IgD-negative memory B cell (primary cell): ENCODE measurements around the gene RGS6. TPM values are rescaled to one million over a fixed set of nuclear protein-coding genes. Genes with fewer than 3 reads are reported as not detected.

Source experiments
- H3K27ac Mint-ChIP-seq, 3 donors: one replicate each; pipeline ENCODE4 v1.8.0; 2020 to 2022; ENCODE audit warnings: mild to moderate bottlenecking in 3 of 3, mixed read lengths in 3 of 3, moderate library complexity in 1 of 3
- H3K27me3 Mint-ChIP-seq: one replicate; pipeline ENCODE4 v1.8.0; 2021; ENCODE audit warnings: mixed read lengths
- H3K36me3 Mint-ChIP-seq: one replicate; pipeline ENCODE4 v1.8.0; 2020; ENCODE audit warnings: mild to moderate bottlenecking, mixed read lengths
- H3K4me1 Mint-ChIP-seq, 3 donors: one replicate each; pipeline ENCODE4 v1.8.0; 2020 to 2022; ENCODE audit warnings: mixed read lengths in 3 of 3, mild to moderate bottlenecking in 1 of 3
- H3K4me3 Mint-ChIP-seq, 4 donors: one replicate each; pipeline ENCODE4 v1.8.0; 2020 to 2022; ENCODE audit warnings: mild to moderate bottlenecking in 4 of 4, mixed read lengths in 4 of 4, moderate library complexity in 3 of 4
- H3K9me3 Mint-ChIP-seq, 3 donors: one replicate each; pipeline ENCODE4 v1.8.0; 2020 to 2021; ENCODE audit warnings: mixed read lengths in 3 of 3, mild to moderate bottlenecking in 1 of 3
- polyA plus RNA-seq: library from polyadenylated mRNA; unstranded; fragments of 300-500 nt; fragmentation: Illumina TruSeq; gene quantifications from one replicate; pipeline ENCODE4 v1.2.3, GENCODE V29; 2021

RGS6 gene
- polyA plus RNA-seq, 1 donor from 2014 or later, result not detected

GRCh38 chr14:72549854-72550253 lies 617.6 kb downstream of the RGS6 start:
- Mint-ChIP-seq H3K27me3 (peaks cover 3% of the 10 kb centered on the region), H3K36me3 (peaks cover 3% of the 10 kb centered on the region), H3K27ac (no peak overlapping the region), H3K9me3 (no peaks in the 10 kb centered on the region), H3K4me1 (peaks cover 11 to 20% (median 12%) of the 10 kb centered on the region in 3 donors), H3K4me3 (no peak overlapping the region)

GRCh38 chr14:72550513-72550912 lies 618.3 kb downstream of the RGS6 start:
- Mint-ChIP-seq H3K9me3 (peaks cover 0 to 1% (median 0%) of the 10 kb centered on the region in 3 donors), H3K36me3 (peaks cover 3% of the 10 kb centered on the region), H3K27ac (no peak overlapping the region), H3K4me3 (no peak overlapping the region), H3K27me3 (peaks cover 4% of the 10 kb centered on the region), H3K4me1 (peaks cover 6 to 17% (median 8%) of the 10 kb centered on the region in 3 donors)

DNA sequence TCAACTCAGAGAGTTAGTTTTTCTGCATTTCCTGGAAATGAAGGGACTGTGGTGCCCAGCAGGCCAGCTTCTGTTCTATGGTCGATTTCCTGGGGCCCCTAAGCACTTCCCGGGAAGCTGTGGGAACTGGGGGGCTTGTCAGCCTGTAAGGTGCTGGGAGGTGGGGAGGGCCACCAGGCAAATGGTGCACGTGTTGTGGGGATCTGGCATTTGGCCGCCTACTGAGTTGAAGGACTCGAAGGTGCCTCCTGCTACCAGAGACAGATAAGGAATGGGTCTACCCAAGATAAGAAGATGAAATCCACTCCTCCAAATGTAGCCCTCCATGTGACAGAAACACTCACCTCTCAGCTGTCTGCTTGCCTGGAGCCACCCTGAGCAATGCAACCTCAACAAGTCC lies 620.0 kb downstream of the RGS6 start:
- Mint-ChIP-seq H3K4me3 (no peak overlapping the region), H3K27ac (no peak overlapping the region), H3K27me3 (peaks cover 6% of the 10 kb centered on the region), H3K4me1 (peaks cover 0 to 8% (median 2%) of the 10 kb centered on the region in 3 donors), H3K36me3 (peaks cover 3% of the 10 kb centered on the region), H3K9me3 (peaks cover 0 to 2% (median 0%) of the 10 kb centered on the region in 3 donors)

DNA sequence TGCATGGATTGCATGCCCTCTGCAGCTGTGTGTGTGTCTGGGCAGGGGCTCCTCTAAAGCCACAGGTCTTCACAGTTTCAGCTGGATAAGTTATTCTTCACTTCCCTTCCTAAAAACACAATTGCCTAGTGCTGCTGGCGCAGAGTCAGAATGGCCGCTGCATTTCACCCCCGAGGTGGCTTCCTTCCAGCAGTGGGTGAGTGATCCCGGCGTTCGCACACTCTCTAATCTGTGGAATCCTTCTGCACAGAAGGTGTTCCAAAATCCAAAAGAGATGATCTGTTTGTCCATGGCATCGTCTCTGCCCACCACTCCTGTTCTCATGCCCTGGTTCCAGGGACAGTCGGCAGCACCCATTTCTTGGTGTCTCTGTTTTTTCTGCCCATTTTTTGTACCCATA lies 620.9 kb downstream of the RGS6 start:
- H3K27ac Mint-ChIP-seq, result no peak overlapping the region
- H3K36me3 Mint-ChIP-seq, result peaks cover 3% of the 10 kb centered on the region
- H3K4me3 Mint-ChIP-seq, result no peak overlapping the region
- peaks cover 0 to 2% (median 0%) of the 10 kb centered on the region in 3 donors for H3K9me3 Mint-ChIP-seq
- H3K4me1 Mint-ChIP-seq, result peaks cover 0 to 9% (median 0%) of the 10 kb centered on the region in 3 donors
- H3K27me3 Mint-ChIP-seq, result peaks cover 9% of the 10 kb centered on the region

GRCh38 chr14:72553656-72554055 lies 621.4 kb downstream of the RGS6 start:
- no peak overlapping the region for H3K4me3 Mint-ChIP-seq
- no peak overlapping the region for H3K27ac Mint-ChIP-seq
- peaks cover 0 to 2% (median 0%) of the 10 kb centered on the region in 3 donors for H3K9me3 Mint-ChIP-seq
- H3K27me3 Mint-ChIP-seq, result peaks cover 9% of the 10 kb centered on the region
- H3K36me3 Mint-ChIP-seq, result peaks cover 3% of the 10 kb centered on the region
- peaks cover under 1 to 12% (median under 1%) of the 10 kb centered on the region in 3 donors for H3K4me1 Mint-ChIP-seq

DNA sequence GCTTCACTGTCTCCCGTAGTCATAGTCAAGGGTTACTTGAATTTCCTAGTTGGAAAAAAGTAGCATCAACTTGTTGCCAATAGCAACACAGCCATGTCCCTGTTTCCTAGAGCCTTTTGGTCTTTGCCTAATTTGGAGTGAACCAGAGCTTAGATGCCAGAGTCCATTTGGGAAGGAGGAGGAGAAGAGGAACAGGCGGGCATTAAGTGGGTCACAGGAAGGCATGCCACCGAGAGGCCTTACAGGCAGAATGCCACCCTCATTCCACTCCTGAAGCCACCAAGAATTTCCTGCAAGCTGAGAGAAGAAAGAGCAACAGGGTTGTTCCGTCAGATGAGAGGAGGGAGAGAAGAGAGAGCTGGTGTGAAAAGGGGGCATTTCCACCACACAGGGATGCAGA lies 622.2 kb downstream of the RGS6 start:
- H3K27ac Mint-ChIP-seq, result no peak overlapping the region
- peaks cover 6 to 18% (median 8%) of the 10 kb centered on the region in 3 donors for H3K4me1 Mint-ChIP-seq
- H3K4me3 Mint-ChIP-seq, result peak overlapping the region in 1 of 4 donors; percentile 45
- peaks cover 9% of the 10 kb centered on the region for H3K27me3 Mint-ChIP-seq
- peaks cover 0 to 2% (median 0%) of the 10 kb centered on the region in 3 donors for H3K9me3 Mint-ChIP-seq
- peaks cover 3% of the 10 kb centered on the region for H3K36me3 Mint-ChIP-seq

- Mint-ChIP-seq H3K27me3 (peaks cover 9% of the 10 kb centered on the region), H3K36me3 (peaks cover 3% of the 10 kb centered on the region), H3K4me3 (no peak overlapping the region), H3K9me3 (peaks cover 0 to 2% (median 0%) of the 10 kb centered on the region in 3 donors), H3K27ac (no peak overlapping the region), H3K4me1 (peaks cover 9 to 18% (median 11%) of the 10 kb centered on the region in 3 donors)
These were observed 622.9 kb downstream of the RGS6 start for GRCh38 chr14:72554994-72555608.

GRCh38 chr14:72555609-72556000 lies 623.4 kb downstream of the RGS6 start:
- Mint-ChIP-seq H3K27ac (peak overlapping the region in 1 of 3 donors; percentile 7), H3K27me3 (peaks cover 9% of the 10 kb centered on the region), H3K4me3 (no peak overlapping the region), H3K4me1 (peaks cover 9 to 16% (median 13%) of the 10 kb centered on the region in 3 donors), H3K9me3 (peaks cover 0 to 2% (median 0%) of the 10 kb centered on the region in 3 donors), H3K36me3 (peaks cover 2% of the 10 kb centered on the region)

DNA sequence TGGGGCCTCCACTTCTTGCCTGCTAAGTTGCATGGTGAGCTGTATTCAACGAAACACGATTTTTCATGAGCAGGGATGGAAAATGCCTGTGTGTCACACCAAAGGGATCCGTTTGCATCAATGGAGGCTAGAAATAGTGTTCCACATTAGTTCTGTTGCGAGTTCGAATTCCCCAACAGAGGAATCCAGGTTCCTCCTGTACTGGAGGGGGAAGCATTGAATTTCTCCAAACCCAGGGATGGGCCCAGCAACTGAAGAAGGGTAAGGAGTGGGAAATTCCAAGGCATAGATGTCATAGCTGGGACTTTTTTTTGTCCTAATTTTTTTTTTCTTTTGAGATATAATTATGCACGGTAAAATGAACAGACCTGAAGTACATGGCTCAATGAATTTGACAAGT lies 625.4 kb downstream of the RGS6 start:
- peaks cover 11% of the 10 kb centered on the region for H3K27me3 Mint-ChIP-seq

GRCh38 chr14:72558721-72559120 lies 626.5 kb downstream of the RGS6 start:
- H3K9me3 Mint-ChIP-seq, result peaks cover 0 to 2% (median 0%) of the 10 kb centered on the region in 3 donors
- peaks cover 10% of the 10 kb centered on the region for H3K27me3 Mint-ChIP-seq
- H3K27ac Mint-ChIP-seq, result no peak overlapping the region
- H3K36me3 Mint-ChIP-seq, result peaks cover 1% of the 10 kb centered on the region
- H3K4me1 Mint-ChIP-seq, result peaks cover 15 to 23% (median 22%) of the 10 kb centered on the region in 3 donors
- peak overlapping the region in 1 of 4 donors; percentile 56 for H3K4me3 Mint-ChIP-seq

More for the DNA sequence above, 625.4 kb downstream of the RGS6 start:
- Mint-ChIP-seq H3K27ac (no peak overlapping the region), H3K4me1 (peaks cover 9 to 17% (median 16%) of the 10 kb centered on the region in 3 donors), H3K4me3 (no peak overlapping the region), H3K9me3 (peaks cover 0 to 2% (median 0%) of the 10 kb centered on the region in 3 donors), H3K36me3 (peaks cover 1% of the 10 kb centered on the region)

GRCh38 chr14:72559202-72559601 lies 627.0 kb downstream of the RGS6 start:
- H3K4me3 Mint-ChIP-seq, result peak overlapping the region in 2 of 4 donors; percentile 56
- peaks cover 0 to 2% (median 0%) of the 10 kb centered on the region in 3 donors for H3K9me3 Mint-ChIP-seq
- H3K4me1 Mint-ChIP-seq, result peaks cover 20 to 28% (median 27%) of the 10 kb centered on the region in 3 donors
- peaks cover 10% of the 10 kb centered on the region for H3K27me3 Mint-ChIP-seq
- peaks cover 1% of the 10 kb centered on the region for H3K36me3 Mint-ChIP-seq
- H3K27ac Mint-ChIP-seq, result no peak overlapping the region

- Mint-ChIP-seq H3K36me3 (peaks cover 1% of the 10 kb centered on the region), H3K27me3 (peaks cover 8% of the 10 kb centered on the region), H3K9me3 (peaks cover 0 to 2% (median 0%) of the 10 kb centered on the region in 3 donors), H3K4me1 (peaks cover 22 to 28% (median 25%) of the 10 kb centered on the region in 3 donors), H3K4me3 (no peak overlapping the region), H3K27ac (no peak overlapping the region)
These were observed 627.5 kb downstream of the RGS6 start for GRCh38 chr14:72559669-72560255.

- peaks cover 1% of the 10 kb centered on the region for H3K36me3 Mint-ChIP-seq
- H3K4me3 Mint-ChIP-seq, result no peak overlapping the region
- peaks cover 8% of the 10 kb centered on the region for H3K27me3 Mint-ChIP-seq
- peaks cover 0 to 2% (median 0%) of the 10 kb centered on the region in 3 donors for H3K9me3 Mint-ChIP-seq
- H3K27ac Mint-ChIP-seq, result no peak overlapping the region
- H3K4me1 Mint-ChIP-seq, result peaks cover 22 to 28% (median 25%) of the 10 kb centered on the region in 3 donors
These were observed 628.1 kb downstream of the RGS6 start for GRCh38 chr14:72560331-72560730.

GRCh38 chr14:72560889-72561493 lies 628.8 kb downstream of the RGS6 start:
- peaks cover 1% of the 10 kb centered on the region for H3K36me3 Mint-ChIP-seq
- H3K9me3 Mint-ChIP-seq, result no peaks in the 10 kb centered on the region
- no peak overlapping the region for H3K4me3 Mint-ChIP-seq
- peaks cover 22 to 28% (median 25%) of the 10 kb centered on the region in 3 donors for H3K4me1 Mint-ChIP-seq
- H3K27ac Mint-ChIP-seq, result no peak overlapping the region
- H3K27me3 Mint-ChIP-seq, result peaks cover 6% of the 10 kb centered on the region

- peaks cover 1% of the 10 kb centered on the region for H3K36me3 Mint-ChIP-seq
- peaks cover 6% of the 10 kb centered on the region for H3K27me3 Mint-ChIP-seq
- H3K4me3 Mint-ChIP-seq, result no peak overlapping the region
- H3K27ac Mint-ChIP-seq, result no peak overlapping the region
- peaks cover 22 to 29% (median 28%) of the 10 kb centered on the region in 3 donors for H3K4me1 Mint-ChIP-seq
- no peaks in the 10 kb centered on the region for H3K9me3 Mint-ChIP-seq
These were observed 630.1 kb downstream of the RGS6 start for GRCh38 chr14:72562300-72562699.
